OCI-LY7 (cell line): ENCODE results near the gene THAP6. TPM values are rescaled to one million over a fixed set of nuclear protein-coding genes. Genes with fewer than 3 reads are reported as not detected.

Experiments used
- BruUV-seq: library from RNA; stranded (reverse); fragments of 400-500 nt; replicated peaks from 2 replicates; lab custom pipeline; 2021; lab: Mats Ljungman, UMichigan
- CTCF ChIA-PET: fragments of 300-600 bp; sonication (Branson Sonifier 250); formaldehyde crosslinking; loops from one replicate; lab custom pipeline; 2022; ENCODE audit warnings: antibody characterized with exemption; ENCODE audit not compliant: unreplicated experiment; lab: Charles Lee
- POLR2A ChIA-PET: fragments of 300-600 bp; sonication (Branson Sonifier 250); formaldehyde crosslinking; loops from one replicate; lab custom pipeline; 2022; ENCODE audit warnings: antibody characterized with exemption; lab: Charles Lee
- DNase-seq: peaks from one replicate; pipeline ENCODE4 v3.0.0-alpha.2; 2015; ENCODE audit warnings: low spot score
- H2AFZ ChIP-seq: fragments of 200-600 bp; sonication (generic), shearing (Covaris generic); 2 replicates; pipeline ENCODE4 v1.6.1; 2014; ENCODE audit warnings: mild to moderate bottlenecking, antibody characterized with exemption, low read length, moderate library complexity
- H3K27ac ChIP-seq: fragments of 200-600 bp; sonication (generic); 2 replicates; pipeline ENCODE4 v1.5.1; 2014; ENCODE audit warnings: mixed run types, low read depth, mild to moderate bottlenecking, moderate library complexity, low read length, inconsistent platforms; ENCODE audit not compliant: poor library complexity, severe bottlenecking
- H3K36me3 ChIP-seq: fragments of 200-600 bp; sonication (generic); 2 replicates; pipeline ENCODE4 v1.6.1; 2014; ENCODE audit warnings: mild to moderate bottlenecking, antibody characterized with exemption, low read length, moderate library complexity, mixed read lengths; ENCODE audit not compliant: insufficient read depth
- H3K4me1 ChIP-seq: fragments of 200-600 bp; sonication (generic); 2 replicates; pipeline ENCODE4 v1.5.1; 2014; ENCODE audit warnings: mild to moderate bottlenecking, low read length; ENCODE audit not compliant: insufficient read depth, poor library complexity, severe bottlenecking
- H3K4me2 ChIP-seq: fragments of 200-600 bp; sonication (generic); 2 replicates; pipeline ENCODE4 v1.6.1; 2014; ENCODE audit warnings: mild to moderate bottlenecking, low read length
- H3K4me3 ChIP-seq: fragments of 200-600 bp; sonication (generic); 2 replicates; pipeline ENCODE4 v1.5.1; 2014; ENCODE audit warnings: mild to moderate bottlenecking, low read depth, low read length; ENCODE audit not compliant: poor library complexity, severe bottlenecking
- H3K79me2 ChIP-seq: fragments of 200-600 bp; sonication (generic); 2 replicates; pipeline ENCODE4 v1.6.1; 2016; ENCODE audit warnings: low read depth, mild to moderate bottlenecking, low read length, moderate library complexity, mixed read lengths; ENCODE audit not compliant: insufficient read depth
- H3K9me2 ChIP-seq: fragments of 200-600 bp; sonication (generic); 2 replicates; pipeline ENCODE4 v1.6.1; 2016; ENCODE audit warnings: mild to moderate bottlenecking, low read length, mixed read lengths; ENCODE audit not compliant: insufficient read depth
- H3K9me3 ChIP-seq: fragments of 200-600 bp; sonication (generic); 2 replicates; pipeline ENCODE4 v1.6.1; 2014; ENCODE audit warnings: mild to moderate bottlenecking, mixed run types, low read length, mixed read lengths
- H4K20me1 ChIP-seq: fragments of 200-600 bp; sonication (generic); 2 replicates; pipeline ENCODE4 v1.6.1; 2014; ENCODE audit warnings: mild to moderate bottlenecking, antibody characterized with exemption, low read length, moderate library complexity, mixed read lengths; ENCODE audit not compliant: insufficient read depth
- CTCF ChIP-seq: fragments of 200-600 bp; sonication (generic); conservative IDR thresholded peaks from 2 replicates; pipeline ENCODE4 v1.5.1; 2014; ENCODE audit warnings: mild to moderate bottlenecking, antibody characterized with exemption, low read length, moderate library complexity, mixed read lengths
- EZH2phosphoT487 ChIP-seq: fragments of 200-600 bp; sonication (generic); IDR thresholded peaks from 2 replicates; pipeline ENCODE4 v1.6.1; 2018; ENCODE audit warnings: low read depth, borderline replicate concordance, mild to moderate bottlenecking, mixed run types, antibody characterized with exemption, low read length, moderate library complexity, mixed read lengths
- intact Hi-C: fragments of 100-400 bp; cut with micrococcal nuclease; formaldehyde crosslinking; loops from one replicate; pipeline ENCODE4 v1.10.0; 2022; ENCODE audit not compliant: unreplicated experiment
- total RNA-seq, 2 experiments: library from RNA; depleted of rRNA in 1 of 2; stranded (reverse); fragments of >200 nt in 1 of 2; shearing (Covaris generic) in 1 of 2; gene quantifications; 2 replicates each; pipeline ENCODE4 v1.2.3, GENCODE V29; 2014 to 2022

The THAP6 gene
- total RNA-seq, 2 experiments from 2014 or later = 15.9 to 27.3 TPM

DNA sequence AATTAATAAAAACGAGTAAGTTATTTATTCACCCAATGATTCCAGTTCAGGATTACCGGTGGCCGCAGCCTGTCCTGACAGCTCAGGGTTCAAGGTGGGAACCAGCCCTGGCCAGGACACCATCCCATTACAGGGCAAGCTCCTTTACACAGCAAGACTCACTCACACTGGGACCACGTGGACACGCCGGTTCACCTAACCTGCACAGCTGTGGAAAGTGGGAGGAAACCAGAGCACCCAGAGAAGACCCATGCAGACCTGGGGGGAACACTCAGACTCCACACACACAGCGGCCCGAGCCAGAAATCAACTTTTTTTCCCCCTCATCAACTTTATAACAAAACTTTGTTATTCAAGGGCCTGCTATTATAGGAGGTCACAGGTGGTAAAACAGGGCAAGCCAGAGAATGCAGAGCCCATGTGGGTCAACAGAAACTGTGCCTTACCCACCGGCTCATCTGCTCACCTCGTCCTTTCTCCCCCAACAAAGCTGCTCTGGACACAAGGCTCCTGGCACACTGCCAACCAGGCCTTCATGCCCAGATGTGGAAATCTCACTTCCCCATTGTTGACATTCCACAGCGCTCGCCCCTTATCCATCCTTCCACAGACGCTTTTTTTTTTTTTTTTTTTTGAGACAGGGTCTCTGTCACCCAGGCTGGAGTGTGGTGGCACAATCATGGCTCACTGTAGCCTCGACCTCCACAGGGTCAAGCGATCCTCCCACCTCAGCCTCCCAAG is 33.5 kb downstream of the THAP6 start:
- intact Hi-C loops = no loop called here
- POLR2A ChIA-PET = interaction anchor here (0.6 to 1.7 kb wide), 5 partner anchors 8 to 81 kb away, joined by 3 to 5 read pairs (median 3); partner anchors contain the start of gene ODAPH
- Histone ChIP-seq H3K4me1 (no peaks in the 10 kb centered on the region), H3K4me2 (0 out of 2 replicates have a peak overlapping the region, but pooled peaks have one; percentile 4), H3K36me3 (0 out of 2 replicates have a peak, but pooled peaks cover 3% of the 10 kb centered on the region), H4K20me1 (no peaks in the 10 kb centered on the region), H3K9me2 (no peaks in the 10 kb centered on the region), H2AFZ (no peak overlapping the region), H3K27ac (no peak overlapping the region), H3K9me3 (no peaks in the 10 kb centered on the region), H3K79me2 (no peaks in the 10 kb centered on the region), H3K4me3 (no peak overlapping the region)
- BruUV-seq = no TSS peak
- TF ChIP-seq EZH2phosphoT487 (no peak), CTCF (no peak)
- peak; percentile 43 for DNase-seq
- CTCF ChIA-PET = interaction anchor here (1.1 kb wide), 1 partner anchor 10 kb away, joined by 3 read pairs; no protein-coding TSS in a partner anchor

- H3K9me3 ChIP-seq = no peaks in the 10 kb centered on the region
- H3K36me3 ChIP-seq = 0 out of 2 replicates have a peak, but pooled peaks cover 3% of the 10 kb centered on the region
- no TSS peak for BruUV-seq
- H3K4me3 ChIP-seq = no peak overlapping the region
- ChIA-PET CTCF (no interaction called here), POLR2A (no interaction called here)
- DNase-seq = no peak
- no peaks in the 10 kb centered on the region for H3K79me2 ChIP-seq
- no peaks in the 10 kb centered on the region for H3K9me2 ChIP-seq
- no peak for TF ChIP-seq CTCF
- no peak for TF ChIP-seq EZH2phosphoT487
- no peaks in the 10 kb centered on the region for H3K4me1 ChIP-seq
- no peak overlapping the region for H2AFZ ChIP-seq
- H3K27ac ChIP-seq = no peak overlapping the region
- H3K4me2 ChIP-seq = no peak overlapping the region
- no peaks in the 10 kb centered on the region for H4K20me1 ChIP-seq
- intact Hi-C loops = no loop called here
These were observed 34.7 kb downstream of the THAP6 start for GRCh38 chr4:75549019-75549418.

DNA sequence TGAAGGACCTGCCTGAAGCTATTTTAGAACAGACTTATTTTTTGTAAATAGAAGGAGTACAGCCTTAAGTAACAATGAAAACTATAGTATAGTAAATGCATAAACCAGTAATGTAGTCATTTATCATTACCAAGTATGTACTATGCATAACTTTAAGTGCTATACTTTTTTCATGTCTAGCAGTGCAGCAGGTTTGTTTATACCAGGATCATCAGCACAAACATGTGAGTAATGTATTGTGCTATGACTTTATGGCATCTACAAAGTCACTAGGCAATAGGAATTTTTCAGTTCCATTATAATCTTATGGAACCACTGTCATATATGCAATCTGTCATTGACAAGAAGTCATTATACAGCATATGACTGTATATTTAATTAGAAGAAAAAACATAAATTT is 38.2 kb downstream of the THAP6 start:
- intact Hi-C loops = no loop called here
- no TSS peak for BruUV-seq

More for the DNA sequence above, 38.2 kb downstream of the THAP6 start:
- Histone ChIP-seq H3K36me3 (no peaks in the 10 kb centered on the region), H3K9me3 (no peaks in the 10 kb centered on the region), H3K27ac (no peak overlapping the region), H4K20me1 (no peaks in the 10 kb centered on the region), H3K79me2 (no peaks in the 10 kb centered on the region), H3K4me2 (no peak overlapping the region), H3K9me2 (no peaks in the 10 kb centered on the region), H3K4me1 (no peaks in the 10 kb centered on the region), H3K4me3 (no peak overlapping the region), H2AFZ (no peak overlapping the region)
- no peak for DNase-seq
- POLR2A ChIA-PET = interaction anchor here (0.6 kb wide), 1 partner anchor 189 kb away, joined by 5 read pairs; no protein-coding TSS in a partner anchor
- CTCF ChIA-PET = no interaction called here
- TF ChIP-seq EZH2phosphoT487 = no peak
- TF ChIP-seq CTCF = no peak
